ENCODE results near the gene TLL1. TPM values are rescaled to one million over a fixed set of nuclear protein-coding genes. Genes with fewer than 3 reads are reported as not detected.

Gene TLL1
- total RNA-seq (1 to 10 TPM; 1.1 to 3.0 (median 2.1) TPM), polyA plus RNA-seq (1 to 10 TPM in 1 of 2 donors, under 1 TPM in 1; 0.65 to 1.5 TPM)

DNA sequence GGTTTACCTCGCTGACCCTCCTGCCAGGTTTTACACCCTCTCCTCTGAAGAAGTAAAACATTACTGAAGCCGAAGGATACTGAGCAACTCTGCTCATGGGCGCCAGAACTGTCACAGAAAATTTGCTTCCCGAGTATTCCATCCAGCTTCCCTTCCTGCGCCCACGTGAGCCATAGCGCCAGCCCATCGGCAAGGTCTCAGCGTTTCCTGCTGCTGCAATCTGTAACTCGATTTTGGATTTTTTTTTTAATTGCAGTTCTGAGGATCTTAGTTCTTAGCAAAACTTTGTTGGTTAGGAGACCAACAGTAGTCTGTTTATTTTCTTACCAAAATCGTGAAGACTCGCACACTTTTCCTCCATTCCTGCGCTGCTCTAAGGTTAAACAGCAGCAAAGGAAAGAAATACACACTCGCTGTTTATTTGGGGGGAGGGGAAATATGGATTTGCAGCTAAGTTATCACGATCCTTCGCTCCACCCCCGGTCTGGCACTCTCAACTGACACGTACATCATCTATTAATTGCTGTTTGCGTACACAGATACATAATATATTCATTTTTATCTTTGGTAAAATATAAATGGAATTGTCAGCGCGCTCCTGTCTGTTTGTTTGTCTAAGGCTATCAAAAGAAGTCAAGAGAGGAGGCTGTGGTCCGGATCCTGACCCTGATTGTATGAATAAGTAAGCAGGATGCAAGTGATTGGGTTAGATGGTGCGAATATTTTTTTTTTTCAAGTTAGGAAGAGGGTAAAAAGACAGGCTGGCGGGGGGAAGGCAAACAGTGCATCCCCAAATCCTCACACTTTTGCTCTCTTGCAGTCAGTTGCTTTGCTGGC, at the start of gene TLL1:
TSS of gene TLL1 (plus strand) at position 777 of the 837 bp plus-strand sequence. CDS start 668 bp downstream, outside the sequence.
- TF ChIP-seq, protein P1, sequence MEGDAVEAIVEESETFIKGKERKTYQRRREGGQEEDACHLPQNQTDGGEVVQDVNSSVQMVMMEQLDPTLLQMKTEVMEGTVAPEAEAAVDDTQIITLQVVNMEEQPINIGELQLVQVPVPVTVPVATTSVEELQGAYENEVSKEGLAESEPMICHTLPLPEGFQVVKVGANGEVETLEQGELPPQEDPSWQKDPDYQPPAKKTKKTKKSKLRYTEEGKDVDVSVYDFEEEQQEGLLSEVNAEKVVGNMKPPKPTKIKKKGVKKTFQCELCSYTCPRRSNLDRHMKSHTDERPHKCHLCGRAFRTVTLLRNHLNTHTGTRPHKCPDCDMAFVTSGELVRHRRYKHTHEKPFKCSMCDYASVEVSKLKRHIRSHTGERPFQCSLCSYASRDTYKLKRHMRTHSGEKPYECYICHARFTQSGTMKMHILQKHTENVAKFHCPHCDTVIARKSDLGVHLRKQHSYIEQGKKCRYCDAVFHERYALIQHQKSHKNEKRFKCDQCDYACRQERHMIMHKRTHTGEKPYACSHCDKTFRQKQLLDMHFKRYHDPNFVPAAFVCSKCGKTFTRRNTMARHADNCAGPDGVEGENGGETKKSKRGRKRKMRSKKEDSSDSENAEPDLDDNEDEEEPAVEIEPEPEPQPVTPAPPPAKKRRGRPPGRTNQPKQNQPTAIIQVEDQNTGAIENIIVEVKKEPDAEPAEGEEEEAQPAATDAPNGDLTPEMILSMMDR (IDR thresholded peaks at IDR 0.05) = no peak
- ATAC-seq (peak; percentile 44 to 66 (median 64)), DNase-seq (peak in 4 of 6 donors; percentile 5 to 56 (median 26)), FAIRE-seq (no peak)
- no peaks in the 10 kb centered on the region for H3K36me3 ChIP-seq
- intact Hi-C loops (cut with DNase I) = no loop called here
- no peaks in the 10 kb centered on the region for H3K27me3 ChIP-seq
- H3K9me3 ChIP-seq = no peaks in the 10 kb centered on the region
- 1% methylated on average over 24 of the region's 24 CpGs for WGBS, 2 donors
- peak within 1 kb of the TSS; percentile 39 to 61 (median 46) for H3K4me3 ChIP-seq
- peak within 1 kb of the TSS in 2 of 4 donors; percentile 37 to 67 for H3K27ac ChIP-seq
- peaks cover 0 to 4% (median 0%) of the 10 kb centered on the region in 3 donors for H3K4me1 ChIP-seq

DNA sequence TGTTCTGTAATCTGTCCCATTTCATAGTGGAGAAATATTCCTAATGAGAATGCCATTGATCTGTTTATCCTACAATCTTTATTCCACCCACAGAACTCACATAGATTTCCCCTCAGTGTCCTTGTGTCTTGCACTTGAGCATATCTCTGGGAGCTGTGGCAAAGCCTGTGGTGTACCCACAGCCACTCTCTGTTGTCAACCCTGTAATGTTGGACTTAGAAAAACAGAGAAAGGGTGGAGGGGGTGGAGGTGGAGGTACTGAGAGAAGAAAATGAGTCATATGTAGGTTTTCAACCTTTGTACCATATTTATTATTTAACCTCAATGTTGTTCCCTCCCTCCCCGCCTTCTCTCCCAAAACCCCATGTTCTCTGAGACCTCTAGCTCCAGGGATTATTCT, 46.9 kb upstream of the TLL1 start:
- Histone ChIP-seq H3K27ac (no peak overlapping the region), H3K36me3 (no peaks in the 10 kb centered on the region), H3K9me3 (no peaks in the 10 kb centered on the region), H3K4me1 (no peaks in the 10 kb centered on the region), H3K27me3 (no peaks in the 10 kb centered on the region), H3K4me3 (no peak overlapping the region)
- no peak for ATAC-seq
- WGBS, 2 donors = 93 to 100% methylated on average over 1 of the region's 1 CpG
- intact Hi-C loops (cut with DNase I) = no loop called here
- TF ChIP-seq, protein P1 (IDR thresholded peaks at IDR 0.05) = no peak
- no peak for FAIRE-seq
- no peak for DNase-seq

DNA sequence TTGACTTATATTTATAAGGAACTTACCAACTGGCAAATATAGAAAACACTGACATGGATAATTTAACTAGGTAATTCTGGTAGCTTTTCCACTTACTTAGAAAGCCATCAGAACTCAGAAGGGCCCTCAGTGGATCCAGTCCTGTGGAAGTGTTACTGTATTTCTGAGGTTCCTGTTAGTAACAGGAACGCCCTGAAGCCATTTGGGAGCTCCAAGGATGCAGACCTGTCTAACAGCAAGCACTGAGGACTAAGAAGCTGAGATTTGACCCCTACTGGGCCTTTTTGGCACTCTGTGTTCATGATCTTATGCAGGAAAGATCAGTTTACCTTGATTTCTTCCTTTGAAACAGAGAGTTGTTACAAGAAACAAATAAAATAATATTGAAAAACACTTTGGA, 46.0 kb upstream of the TLL1 start:
- Histone ChIP-seq H3K36me3 (no peaks in the 10 kb centered on the region), H3K9me3 (no peaks in the 10 kb centered on the region), H3K27ac (no peak overlapping the region), H3K4me3 (no peak overlapping the region), H3K4me1 (no peaks in the 10 kb centered on the region), H3K27me3 (no peaks in the 10 kb centered on the region)
- DNase-seq (no peak), ATAC-seq (no peak), FAIRE-seq (no peak)
- WGBS, 2 donors = 76 to 81% methylated on average over 1 of the region's 1 CpG
- TF ChIP-seq, protein P1 (IDR thresholded peaks at IDR 0.05) = no peak
- intact Hi-C loops (cut with DNase I) = no loop called here

DNA sequence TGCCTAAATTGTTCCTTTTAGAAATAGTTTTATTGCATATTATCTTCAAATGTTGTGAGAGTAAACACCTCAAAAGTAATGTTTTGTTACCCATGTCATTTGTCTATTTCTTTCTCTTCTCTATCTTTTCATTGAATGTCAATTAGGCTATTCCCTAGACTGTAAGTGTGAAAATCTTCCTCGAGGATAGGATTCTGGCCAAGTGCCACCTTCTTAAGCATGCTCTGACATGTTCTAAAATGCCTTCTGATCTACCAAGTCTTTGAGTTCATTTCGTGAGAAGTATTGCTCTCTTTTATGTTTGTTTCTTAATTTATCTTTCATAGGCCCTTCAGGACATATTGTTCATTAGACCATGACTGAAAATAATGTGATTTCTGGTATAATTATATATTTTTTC, 44.1 kb upstream of the TLL1 start:
- intact Hi-C loops (cut with DNase I) = no loop called here
- Histone ChIP-seq H3K4me1 (no peaks in the 10 kb centered on the region), H3K9me3 (no peaks in the 10 kb centered on the region), H3K4me3 (no peak overlapping the region), H3K27me3 (no peaks in the 10 kb centered on the region), H3K27ac (no peak overlapping the region), H3K36me3 (no peaks in the 10 kb centered on the region)
- WGBS, 2 donors = 37 to 43% methylated on average over 2 of the region's 2 CpGs
- no peak for FAIRE-seq
- no peak for DNase-seq
- TF ChIP-seq, protein P1 (IDR thresholded peaks at IDR 0.05) = no peak
- no peak for ATAC-seq

DNA sequence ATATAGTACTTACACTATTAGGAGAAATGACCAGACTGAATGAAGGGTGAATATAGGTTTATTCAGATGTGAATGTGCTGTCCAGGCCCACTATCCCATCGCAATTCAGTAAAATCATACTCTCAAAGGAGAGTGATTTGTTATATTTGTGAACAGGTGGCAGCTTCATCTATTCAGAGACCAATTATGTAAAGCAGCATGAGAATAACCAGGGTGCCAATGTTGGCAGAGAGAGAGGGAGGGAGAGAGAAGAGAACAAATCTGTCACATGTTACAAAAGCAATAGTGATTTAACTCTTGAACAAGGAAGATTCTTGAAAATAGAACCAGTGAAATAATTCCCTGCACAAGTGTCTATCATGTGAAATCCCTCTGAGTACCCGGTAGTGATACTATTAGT, 38.9 kb upstream of the TLL1 start:
- ATAC-seq (no peak), DNase-seq (no peak), FAIRE-seq (no peak)
- Histone ChIP-seq H3K4me1 (no peaks in the 10 kb centered on the region), H3K36me3 (no peaks in the 10 kb centered on the region), H3K9me3 (no peaks in the 10 kb centered on the region), H3K4me3 (no peak overlapping the region), H3K27ac (no peak overlapping the region), H3K27me3 (no peaks in the 10 kb centered on the region)
- 86 to 91% methylated on average over 2 of the region's 2 CpGs for WGBS, 2 donors
- TF ChIP-seq, protein P1 (IDR thresholded peaks at IDR 0.05) = no peak
- intact Hi-C loops (cut with DNase I) = no loop called here
